GM18873 (cell line): Measurements from ENCODE around the gene NWD2.
"Not testable (repeated sequence)": the region's sequence is repeated elsewhere in the genome, so short reads cannot be mapped to it uniquely, and the experiment has no call there.

Experiments used
- ATAC-seq: cut with Tn5 transposase; IDR thresholded peaks from one replicate; pipeline ENCODE4 v1.9.1; 2021; ENCODE audit warnings: mild to moderate bottlenecking, moderate library complexity, moderate number of reproducible peaks; ENCODE audit not compliant: unreplicated experiment, low FRiP score

NWD2 gene

GRCh38 chr4:37389366-37389765 lies 144.8 kb downstream of the NWD2 start:
- no peak for ATAC-seq

GRCh38 chr4:37389967-37390580 lies 145.5 kb downstream of the NWD2 start:
- peak; percentile 61 for ATAC-seq

- no peak for ATAC-seq
These were observed 148.1 kb downstream of the NWD2 start for GRCh38 chr4:37392521-37393255.

- no peak for ATAC-seq
These were observed 148.8 kb downstream of the NWD2 start for GRCh38 chr4:37393321-37393720.

- ATAC-seq, result no peak
These were observed 149.3 kb downstream of the NWD2 start for GRCh38 chr4:37393889-37394288.

GRCh38 chr4:37397505-37397904 lies 153.0 kb downstream of the NWD2 start:
- ATAC-seq, result no peak

GRCh38 chr4:37400241-37400881 lies 155.8 kb downstream of the NWD2 start:
- ATAC-seq, result peak; percentile 89

GRCh38 chr4:37407938-37408826 lies 163.6 kb downstream of the NWD2 start:
- not testable (repeated sequence) for ATAC-seq

GRCh38 chr4:37413612-37414011 lies 169.1 kb downstream of the NWD2 start:
- ATAC-seq, result not testable (repeated sequence)

- no peak for ATAC-seq
These were observed 171.4 kb downstream of the NWD2 start for GRCh38 chr4:37415845-37416369.

GRCh38 chr4:37421614-37422013 lies 177.1 kb downstream of the NWD2 start:
- ATAC-seq, result no peak

- no peak for ATAC-seq
These were observed 177.6 kb downstream of the NWD2 start for GRCh38 chr4:37422102-37422501.

GRCh38 chr4:37422638-37423037 lies 178.1 kb downstream of the NWD2 start:
- no peak for ATAC-seq

- ATAC-seq, result no peak
These were observed 178.8 kb downstream of the NWD2 start for GRCh38 chr4:37423310-37423709.

GRCh38 chr4:37424753-37425152 lies 180.2 kb downstream of the NWD2 start:
- no peak for ATAC-seq

- ATAC-seq, result no peak
These were observed 181.3 kb downstream of the NWD2 start for GRCh38 chr4:37425857-37426256.

- no peak for ATAC-seq
These were observed 182.7 kb downstream of the NWD2 start for GRCh38 chr4:37427193-37427592.

GRCh38 chr4:37429906-37430305 lies 185.4 kb downstream of the NWD2 start:
- ATAC-seq, result no peak

GRCh38 chr4:37430718-37431416 lies 186.3 kb downstream of the NWD2 start:
- no peak for ATAC-seq

- ATAC-seq, result no peak
These were observed 186.8 kb downstream of the NWD2 start for GRCh38 chr4:37431417-37431743.
